A549 (cell line): ENCODE results near the gene ACBD6. TPM values are rescaled to one million over a fixed set of nuclear protein-coding genes. Genes with fewer than 3 reads are reported as not detected.

Source experiments
- ATAC-seq, 2 experiments: fragments of 200-7000 bp in 1 of 2; fragments of >200 bp in 1 of 2; cut with Nextera tagmentation in 1 of 2; cut with Tn5 transposase in 1 of 2; 3 replicates each; pipeline versions ENCODE4 v1.8.0 to v1.9.1; 2018 to 2020; ENCODE audit warnings: mild to moderate bottlenecking in 1 of 2, moderate library complexity in 1 of 2
- CTCF ChIA-PET: fragments of 300-600 bp; sonication (Branson Sonifier 250); formaldehyde crosslinking; extraction: SDS; loops from one replicate; lab custom pipeline; 2021; ENCODE audit warnings: antibody characterized with exemption, inconsistent platforms; lab: Yijun Ruan, JAX
- POLR2A ChIA-PET: fragments of 350-600 bp; formaldehyde crosslinking; extraction: SDS; loops from one replicate; lab custom pipeline; 2021; ENCODE audit warnings: antibody characterized with exemption, inconsistent platforms; lab: Yijun Ruan, JAX
- DNase-seq, 2 experiments: peaks; one replicate each; pipeline versions ENCODE4 v3.0.0 to v3.0.0-alpha.2; 2011 to 2016; ENCODE audit warnings: low read depth in 1 of 2, low spot score in 1 of 2
- FAIRE-seq: peaks from 2 replicates; lab custom pipeline; 2011; peaks lifted over from hg19 to GRCh38; lab: Jason Lieb, UNC
- H3K27ac ChIP-seq, 2 experiments: fragments of >200 bp; sonication (Bioruptor Twin); formaldehyde crosslinking; 3 replicates each; pipeline ENCODE4 v1.5.1; 2016 to 2017
- H3K4me1 ChIP-seq: fragments of >200 bp; sonication (Bioruptor Twin); formaldehyde crosslinking; 3 replicates; pipeline ENCODE4 v1.6.1; 2016
- H3K4me2 ChIP-seq: fragments of >200 bp; sonication (Bioruptor Twin); formaldehyde crosslinking; 3 replicates; pipeline ENCODE4 v1.6.1; 2016
- H3K4me3 ChIP-seq: fragments of >200 bp; sonication (Bioruptor Twin); formaldehyde crosslinking; 3 replicates; pipeline ENCODE4 v1.5.1; 2016
- H3K9me3 ChIP-seq: fragments of >200 bp; sonication (Bioruptor Twin); formaldehyde crosslinking; 3 replicates; pipeline ENCODE4 v1.6.1; 2016
- ATOH8 ChIP-seq: fragments of 250-450 bp; sonication (Bioruptor Pico); IDR thresholded peaks from 2 replicates; pipeline ENCODE4 v1.5.0; 2020; ENCODE audit warnings: low read depth, mild to moderate bottlenecking, moderate library complexity
- CBX2 ChIP-seq: fragments of 200-600 bp; sonication (generic); IDR thresholded peaks from 2 replicates; pipeline ENCODE4 v1.6.1; 2016; ENCODE audit warnings: low read depth, mild to moderate bottlenecking, borderline replicate concordance
- CBX8 ChIP-seq: fragments of 200-600 bp; sonication (generic); IDR thresholded peaks from 2 replicates; pipeline ENCODE4 v1.6.1; 2016
- CHD2 ChIP-seq: fragments of 150-350 bp; IDR thresholded peaks from 2 replicates; pipeline ENCODE4 v1.6.1; 2014; ENCODE audit warnings: low read length; ENCODE audit not compliant: partially characterized antibody
- EHF ChIP-seq: fragments of 250-450 bp; sonication (Bioruptor Pico); IDR thresholded peaks from 2 replicates; pipeline ENCODE4 v1.5.0; 2020; ENCODE audit warnings: mild to moderate bottlenecking
- EHMT2 ChIP-seq: fragments of 200-600 bp; sonication (generic); IDR thresholded peaks from 2 replicates; pipeline ENCODE4 v1.6.1; 2016; ENCODE audit warnings: antibody characterized with exemption, low read depth, mild to moderate bottlenecking, moderate library complexity
- ELK1 ChIP-seq: fragments of 150-350 bp; IDR thresholded peaks from 2 replicates; pipeline ENCODE4 v1.6.1; 2014; ENCODE audit warnings: low read depth, mild to moderate bottlenecking, low read length
- FOXS1 ChIP-seq: fragments of 250-450 bp; sonication (Bioruptor Pico); IDR thresholded peaks from 2 replicates; pipeline ENCODE4 v1.5.0; 2020; ENCODE audit warnings: mild to moderate bottlenecking, moderate library complexity
- GATA3 ChIP-seq: IDR thresholded peaks from 2 replicates; pipeline ENCODE4 v1.6.1; 2012; ENCODE audit warnings: borderline replicate concordance
- HES2 ChIP-seq: fragments of >200 bp; sonication (Bioruptor Twin); formaldehyde crosslinking; IDR thresholded peaks from 2 replicates; pipeline ENCODE4 v1.6.1; 2016
- HEYL ChIP-seq: fragments of 250-450 bp; sonication (Bioruptor Pico); IDR thresholded peaks from 2 replicates; pipeline ENCODE4 v1.8.0; 2021; ENCODE audit warnings: mild to moderate bottlenecking, moderate library complexity
- JUNB ChIP-seq: fragments of >200 bp; sonication (Bioruptor Twin); formaldehyde crosslinking; IDR thresholded peaks from 2 replicates; pipeline ENCODE4 v1.6.1; 2016
- KDM1A ChIP-seq: fragments of 200-600 bp; sonication (generic); IDR thresholded peaks from 2 replicates; pipeline ENCODE4 v1.6.1; 2016; ENCODE audit warnings: low read depth, mild to moderate bottlenecking
- KDM5A ChIP-seq: fragments of 200-600 bp; sonication (generic); IDR thresholded peaks from 2 replicates; pipeline ENCODE4 v1.6.1; 2016; ENCODE audit warnings: antibody characterized with exemption, mild to moderate bottlenecking
- MAFK ChIP-seq: fragments of 450-650 bp; IDR thresholded peaks from 2 replicates; pipeline ENCODE4 v1.6.1; 2014; ENCODE audit not compliant: partially characterized antibody
- MAX ChIP-seq: IDR thresholded peaks from 2 replicates; pipeline ENCODE4 v1.6.1; 2012
- NR3C1 ChIP-seq: fragments of >200 bp; sonication (Bioruptor Twin); formaldehyde crosslinking; IDR thresholded peaks from 3 replicates; pipeline ENCODE4 v1.6.1; 2017
- PBX3 ChIP-seq: IDR thresholded peaks from 2 replicates; pipeline ENCODE4 v1.6.1; 2012
- POLR2A ChIP-seq: IDR thresholded peaks from 2 replicates; pipeline ENCODE4 v1.6.1; 2012; ENCODE audit warnings: mild to moderate bottlenecking, low read length
- RCOR1 ChIP-seq: fragments of 150-350 bp; IDR thresholded peaks from 2 replicates; pipeline ENCODE4 v1.6.1; 2014; ENCODE audit warnings: antibody characterized with exemption, low read length, low read depth
- REST ChIP-seq: fragments of 200-600 bp; sonication (generic); IDR thresholded peaks from 2 replicates; pipeline ENCODE4 v1.6.1; 2016; ENCODE audit warnings: antibody characterized with exemption, mild to moderate bottlenecking, moderate library complexity
- RNF2 ChIP-seq: fragments of 200-600 bp; sonication (generic); IDR thresholded peaks from 2 replicates; pipeline ENCODE4 v1.6.1; 2016; ENCODE audit warnings: low read depth, mild to moderate bottlenecking, antibody characterized with exemption, moderate library complexity, borderline replicate concordance
- SMC3 ChIP-seq: fragments of >200 bp; sonication (Bioruptor Twin); formaldehyde crosslinking; IDR thresholded peaks from 3 replicates; pipeline ENCODE4 v1.6.1; 2018; ENCODE audit warnings: inconsistent platforms
- SREBF2 ChIP-seq: fragments of 450-650 bp; IDR thresholded peaks from 2 replicates; pipeline ENCODE4 v1.6.1; 2014; ENCODE audit warnings: mild to moderate bottlenecking, moderate library complexity
- TP53 ChIP-seq: fragments of 250-450 bp; sonication (Bioruptor Pico); IDR thresholded peaks from 2 replicates; pipeline ENCODE4 v1.5.0; 2021; ENCODE audit warnings: mild to moderate bottlenecking, moderate library complexity
- USF2 ChIP-seq: fragments of 450-650 bp; IDR thresholded peaks from 2 replicates; pipeline ENCODE4 v1.6.1; 2014; ENCODE audit warnings: antibody characterized with exemption
- ZC3H11A ChIP-seq: fragments of 450-650 bp; IDR thresholded peaks from 2 replicates; pipeline ENCODE4 v1.6.1; 2014; ENCODE audit warnings: antibody characterized with exemption, mild to moderate bottlenecking
- WGBS: methylation state at CpG from one replicate; pipeline ENCODE4 v1.1.6; 2017; ENCODE audit errors: missing lambda C conversion rate; 5-methylcytosine and 5-hydroxymethylcytosine counted together
- polyA plus RNA-seq, 4 experiments: library from polyadenylated mRNA; depleted of rRNA in 3 of 4; stranded (reverse); fragments of >200 nt; fragmentation: RNase III in 1 of 4; extraction: RNeasy Plus Mini Kit Qiagen cat#74134 plus additional on column Dnase treatment in 1 of 4; gene quantifications; 2 replicates in 3 of 4; 3 replicates in 1 of 4; pipeline ENCODE4 v1.2.3, GENCODE V29; 2011 to 2017

Gene ACBD6
- polyA plus RNA-seq, 2 of the 4 experiments (the other 2 are of a cell fraction) = 61.4 to 91.3 TPM

GRCh38 chr1:180369061-180369460 is 133.3 kb downstream of the ACBD6 start:
- no peak overlapping the region for H3K4me2 ChIP-seq
- WGBS = 90% methylated on average over 6 of the region's 6 CpGs
- FAIRE-seq (no peak), DNase-seq (no peak), ATAC-seq (no peak)
- no peak overlapping the region for H3K4me3 ChIP-seq
- no peak overlapping the region for H3K27ac ChIP-seq
- CTCF ChIA-PET = no interaction called here
- TF ChIP-seq JUNB = no peak
- no peak for TF ChIP-seq TP53 (CRISPR knock-in tag)
- no peak for TF ChIP-seq CBX2
- TF ChIP-seq REST = no peak
- no peak for TF ChIP-seq SREBF2
- TF ChIP-seq SMC3 = no peak
- no peak for TF ChIP-seq NR3C1
- no peak for TF ChIP-seq KDM1A
- no peak for TF ChIP-seq FOXS1
- TF ChIP-seq EHF = no peak
- TF ChIP-seq MAFK = no peak
- TF ChIP-seq CHD2 = no peak
- no peak for TF ChIP-seq CBX8
- no peak for TF ChIP-seq ELK1
- no peak for TF ChIP-seq PBX3
- no peak for TF ChIP-seq HEYL
- TF ChIP-seq ATOH8 = no peak
- TF ChIP-seq GATA3 = no peak
- TF ChIP-seq RCOR1 = no peak
- H3K9me3 ChIP-seq = no peaks in the 10 kb centered on the region
- H3K4me1 ChIP-seq = no peaks in the 10 kb centered on the region
- POLR2A ChIA-PET = no interaction called here

GRCh38 chr1:180366371-180367068 is 135.9 kb downstream of the ACBD6 start:
- ChIA-PET POLR2A (no interaction called here), CTCF (interaction anchor here (1.4 to 1.9 kb wide), 2 partner anchors 20 to 51 kb away, joined by 3 to 5 read pairs; no protein-coding TSS in a partner anchor)
- H3K9me3 ChIP-seq = no peaks in the 10 kb centered on the region
- FAIRE-seq (no peak), ATAC-seq (no peak), DNase-seq (no peak)
- WGBS = 73% methylated on average over 2 of the region's 2 CpGs
- no peaks in the 10 kb centered on the region for H3K4me1 ChIP-seq
- no peak overlapping the region for H3K27ac ChIP-seq
- no peak overlapping the region for H3K4me2 ChIP-seq
- no peak overlapping the region for H3K4me3 ChIP-seq
- TF ChIP-seq EHMT2 = no peak
- no peak for TF ChIP-seq HEYL
- TF ChIP-seq USF2 = no peak
- no peak for TF ChIP-seq POLR2A
- TF ChIP-seq JUNB = no peak
- no peak for TF ChIP-seq MAX
- no peak for TF ChIP-seq HES2
- no peak for TF ChIP-seq ZC3H11A
- no peak for TF ChIP-seq RNF2
- TF ChIP-seq KDM5A = no peak
- TF ChIP-seq KDM1A = no peak
